ENCODE measurements around the gene HOXA7. TPM values are rescaled to one million over a fixed set of nuclear protein-coding genes. Genes with fewer than 3 reads are reported as not detected.

The HOXA7 gene
- total RNA-seq, 3 donors from 2014 or later = 17.1 to 29.8 (median 27.9) TPM

- ATAC-seq = peak; percentile 28
- DNase-seq = peak; percentile 73 to 81 (median 76)
- Histone ChIP-seq H3K9me3 (no peaks in the 10 kb centered on the region), H3K36me3 (ENCODE audit: low read depth) (no peaks in the 10 kb centered on the region), H3K4me3 (peak overlapping the region; percentile 50), H3K4me1 (ENCODE audit: low read depth) (peaks cover 40% of the 10 kb centered on the region)
- no peak for TF ChIP-seq CTCF (IDR thresholded peaks at IDR 0.05)
- intact Hi-C loops (cut with DNase I, micrococcal nuclease) = no loop called here
Measured at GRCh38 chr7:27184337-27185012, 28.0 kb upstream of the HOXA7 start.

DNA sequence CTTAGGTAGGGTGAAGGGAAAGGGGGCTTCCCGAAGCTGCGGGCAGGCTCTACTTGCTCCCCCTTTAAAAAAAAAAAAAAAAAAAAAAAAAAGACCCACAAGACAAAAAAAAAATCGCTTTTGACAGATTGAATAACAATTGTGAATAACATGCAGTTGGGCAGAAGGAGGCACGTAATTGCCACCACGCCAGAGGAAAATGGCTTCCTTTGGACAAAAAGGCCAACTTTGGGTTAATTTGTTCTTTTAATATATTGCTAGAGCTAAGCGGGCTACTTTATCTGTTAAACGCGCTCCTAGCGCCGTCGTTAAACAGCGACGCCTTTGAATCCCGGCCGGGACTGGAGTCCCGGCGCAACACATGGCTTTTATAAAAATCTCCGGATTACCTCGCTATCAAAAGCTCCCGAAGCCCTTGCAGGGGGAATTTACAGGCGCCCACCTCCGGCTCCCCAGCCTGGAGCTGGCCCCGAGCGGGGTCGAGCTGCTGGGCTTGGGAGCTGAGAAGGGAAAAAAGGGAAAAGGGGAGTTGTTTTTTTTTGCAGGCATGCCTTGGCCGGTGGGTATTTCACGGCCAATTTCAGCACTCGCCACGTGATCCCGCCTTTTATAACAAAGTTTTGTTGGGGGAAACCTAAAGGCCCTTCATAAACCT is 27.3 kb upstream of the HOXA7 start:
- H3K4me3 ChIP-seq = peak overlapping the region; percentile 50
- H3K9me3 ChIP-seq = no peaks in the 10 kb centered on the region
- no peak for TF ChIP-seq CTCF (IDR thresholded peaks at IDR 0.05)
- H3K4me1 ChIP-seq (ENCODE audit: low read depth) = peaks cover 34% of the 10 kb centered on the region
- intact Hi-C loops (cut with DNase I, micrococcal nuclease) = no loop called here
- ATAC-seq (no peak), DNase-seq (peak in 1 of 3 donors; percentile 56)
- no peaks in the 10 kb centered on the region for H3K36me3 ChIP-seq (ENCODE audit: low read depth)

- Histone ChIP-seq H3K36me3 (ENCODE audit: low read depth) (no peaks in the 10 kb centered on the region), H3K4me3 (peak overlapping the region; percentile 50), H3K4me1 (ENCODE audit: low read depth) (peaks cover 32% of the 10 kb centered on the region), H3K9me3 (no peaks in the 10 kb centered on the region)
- intact Hi-C loops (cut with DNase I, micrococcal nuclease) = no loop called here
- ATAC-seq = no peak
- peak in 2 of 3 donors; percentile 56 to 63 for DNase-seq
- TF ChIP-seq CTCF (IDR thresholded peaks at IDR 0.05) = no peak
Measured at GRCh38 chr7:27182861-27183681, 26.6 kb upstream of the HOXA7 start.

- Histone ChIP-seq H3K4me1 (ENCODE audit: low read depth) (peaks cover 32% of the 10 kb centered on the region), H3K4me3 (no peak overlapping the region), H3K36me3 (ENCODE audit: low read depth) (no peaks in the 10 kb centered on the region), H3K9me3 (no peaks in the 10 kb centered on the region)
- ATAC-seq (no peak), DNase-seq (peak in 2 of 3 donors; percentile 42 to 44)
- intact Hi-C loops (cut with DNase I, micrococcal nuclease) = no loop called here
- no peak for TF ChIP-seq CTCF (IDR thresholded peaks at IDR 0.05)
Measured at GRCh38 chr7:27182285-27182841, 25.9 kb upstream of the HOXA7 start.

DNA sequence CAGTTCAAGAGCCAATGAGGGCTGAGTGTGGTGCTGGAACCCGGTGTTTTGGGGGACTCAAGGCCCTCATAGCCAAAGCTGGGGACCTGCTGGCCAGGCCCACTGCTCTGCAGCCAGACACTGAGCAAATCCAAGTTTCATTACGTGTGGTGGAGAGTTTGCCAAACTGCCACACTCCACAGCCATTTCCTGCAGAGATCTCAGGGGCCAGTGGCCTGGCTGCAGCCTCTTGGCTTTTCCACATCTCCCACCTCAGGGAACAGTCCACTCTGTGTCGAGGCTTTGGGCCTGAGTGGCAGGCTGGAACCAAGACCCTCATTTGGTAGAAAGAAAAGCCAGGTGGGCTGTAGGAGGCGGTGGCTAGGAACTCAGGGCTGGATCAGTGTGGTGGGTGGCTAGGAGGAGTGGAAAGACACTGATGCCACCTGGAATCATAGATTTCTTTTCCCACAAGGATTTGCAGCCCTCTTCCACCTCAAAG is 25.4 kb upstream of the HOXA7 start:
- H3K4me1 ChIP-seq (ENCODE audit: low read depth) = peaks cover 32% of the 10 kb centered on the region
- H3K36me3 ChIP-seq (ENCODE audit: low read depth) = no peaks in the 10 kb centered on the region
- H3K4me3 ChIP-seq = no peak overlapping the region
- no peak for ATAC-seq
- DNase-seq = peak in 2 of 3 donors; percentile 37 to 52
- TF ChIP-seq CTCF (IDR thresholded peaks at IDR 0.05) = no peak
- no peaks in the 10 kb centered on the region for H3K9me3 ChIP-seq
- intact Hi-C loops (cut with DNase I, micrococcal nuclease) = no loop called here
